Transverse colon (tissue), 4 donors: Measurements from ENCODE around the gene ZNF554. TPM values are rescaled to one million over a fixed set of nuclear protein-coding genes. Genes with fewer than 3 reads are reported as not detected.

Source experiments
- DNase-seq: peaks from one replicate; pipeline ENCODE4 v3.0.0-alpha.2; 2019
- H3K27ac ChIP-seq, 4 donors: fragments of 200-600 bp; sonication (generic); 2 replicates each; pipeline ENCODE4 v1.5.1; 2016 to 2018; ENCODE audit warnings: inconsistent platforms in 4 of 4
- H3K27me3 ChIP-seq: fragments of 200-600 bp; sonication (generic); 2 replicates; pipeline ENCODE4 v1.5.1; 2017; ENCODE audit warnings: inconsistent platforms
- H3K36me3 ChIP-seq, 4 donors: fragments of 200-600 bp; sonication (generic); 2 replicates each; pipeline ENCODE4 v1.5.1; 2017 to 2019; ENCODE audit warnings: inconsistent platforms in 4 of 4
- H3K4me1 ChIP-seq, 4 donors: fragments of 200-600 bp; sonication (generic); 2 replicates each; pipeline ENCODE4 v1.5.1; 2017 to 2020; ENCODE audit warnings: inconsistent platforms in 4 of 4
- H3K4me3 ChIP-seq, 4 donors: fragments of 200-600 bp; sonication (generic); 1 replicate in 1 of 4; 2 replicates in 3 of 4; pipeline versions ENCODE4 v1.5.1 to v1.6.1; 2017 to 2019; ENCODE audit warnings: inconsistent platforms in 4 of 4
- H3K9me3 ChIP-seq, 2 donors: fragments of 200-600 bp; sonication (generic); 2 replicates each; pipeline ENCODE4 v1.5.1; 2017 to 2019; ENCODE audit warnings: inconsistent platforms in 2 of 2
- EP300 ChIP-seq: sonication (generic); formaldehyde crosslinking; IDR thresholded peaks from one replicate; pipeline ENCODE4 v1.6.1; 2017; ENCODE audit warnings: antibody characterized with exemption, low read depth
- POLR2A ChIP-seq: fragments of 450-650 bp; IDR thresholded peaks from one replicate; pipeline ENCODE4 v1.6.1; 2016; ENCODE audit warnings: antibody characterized with exemption, mild to moderate bottlenecking, moderate library complexity
- POLR2AphosphoS5 ChIP-seq, 3 donors: sonication (generic); formaldehyde crosslinking; IDR thresholded peaks; one replicate each; pipeline ENCODE4 v1.6.1; 2016; ENCODE audit warnings: antibody characterized with exemption in 3 of 3
- WGBS, 2 donors: methylation state at CpG; one replicate each; pipeline ENCODE4 v1.1.5; 2018; ENCODE audit warnings: low coverage in 1 of 2; 5-methylcytosine and 5-hydroxymethylcytosine counted together
- in situ Hi-C, 4 donors: fragments of 200-750 bp; cut with MboI; loops; one replicate each; pipeline versions ENCODE4 v1.15.0 to v1.15.1; 2017; ENCODE audit warnings: low sequenced_read_pairs in 3 of 4, low pct_ligation_motif_present in 1 of 4, low pct_unique_long_range_greater_than_20kb in 1 of 4
- intact Hi-C: fragments of 100-400 bp; cut with DNase I; formaldehyde crosslinking; loops from one replicate; pipeline ENCODE4 v1.15.1; 2023; ENCODE audit warnings: low total_unique reads
- total RNA-seq, 4 donors: library from RNA; depleted of rRNA; stranded (reverse); fragments of >200 nt; gene quantifications; one replicate each; pipeline ENCODE4 v1.1.0, GENCODE V29; 2016
- TF ChIP-seq, protein P1 (sequence below), 5 experiments: fragments of 200-600 bp in 3 of 5; fragments of 450-650 bp in 2 of 5; sonication (generic) in 3 of 5; IDR thresholded peaks; 1 replicate in 2 of 5; 2 replicates in 3 of 5; pipeline ENCODE4 v1.5.1; 2016 to 2017; ENCODE audit warnings: antibody characterized with exemption in 5 of 5, inconsistent platforms in 3 of 5, mild to moderate bottlenecking in 2 of 5, moderate library complexity in 1 of 5

The ZNF554 gene
- total RNA-seq, 4 donors from 2014 or later = 0.75 to 10.2 (median 4.9) TPM

DNA sequence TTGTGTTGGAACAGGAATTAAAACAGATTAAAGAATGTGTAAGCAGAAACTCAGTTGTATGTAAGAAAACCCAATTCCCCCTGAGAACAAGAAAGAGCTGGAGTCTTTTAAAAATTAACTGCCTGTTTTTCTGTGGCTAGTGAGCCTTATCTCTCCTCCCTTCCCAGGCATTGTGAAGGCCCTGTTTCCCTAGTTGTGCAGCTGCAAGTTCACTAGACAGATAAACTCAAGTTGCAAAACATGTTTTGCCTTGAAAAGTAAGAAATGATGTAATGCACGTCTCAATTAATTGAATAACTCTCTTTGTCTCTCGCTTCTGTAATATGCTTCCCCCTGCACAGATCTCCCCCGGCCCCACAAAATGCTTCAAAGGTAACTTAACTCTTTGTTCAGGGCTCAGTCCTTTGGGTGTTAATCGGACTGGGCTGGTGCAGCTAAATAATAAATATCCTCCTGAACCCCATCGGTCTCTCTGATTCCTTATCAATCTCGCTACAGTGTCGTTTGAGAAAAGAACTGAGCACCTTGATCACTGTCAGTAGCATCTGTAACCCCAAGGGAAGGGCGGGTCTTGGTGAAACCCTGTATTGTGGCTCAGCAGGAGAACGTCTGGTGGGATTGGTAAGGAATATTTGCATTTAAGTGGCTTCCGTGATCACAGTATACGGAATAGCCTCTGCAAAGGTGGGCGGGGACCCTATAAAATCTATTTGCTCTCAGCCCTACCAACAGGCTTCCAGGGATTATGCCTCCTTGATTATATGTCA lies 45.8 kb downstream of the ZNF554 start:
- intact Hi-C loops = no loop called here
- in situ Hi-C loops = loop anchor here in 1 of 4 donors (5.0 kb wide), 1 partner anchor 213 kb away; no protein-coding TSS in a partner anchor
- no peaks in the 10 kb centered on the region for H3K9me3 ChIP-seq
- H3K4me1 ChIP-seq = no peaks in the 10 kb centered on the region
- TF ChIP-seq, protein P1, sequence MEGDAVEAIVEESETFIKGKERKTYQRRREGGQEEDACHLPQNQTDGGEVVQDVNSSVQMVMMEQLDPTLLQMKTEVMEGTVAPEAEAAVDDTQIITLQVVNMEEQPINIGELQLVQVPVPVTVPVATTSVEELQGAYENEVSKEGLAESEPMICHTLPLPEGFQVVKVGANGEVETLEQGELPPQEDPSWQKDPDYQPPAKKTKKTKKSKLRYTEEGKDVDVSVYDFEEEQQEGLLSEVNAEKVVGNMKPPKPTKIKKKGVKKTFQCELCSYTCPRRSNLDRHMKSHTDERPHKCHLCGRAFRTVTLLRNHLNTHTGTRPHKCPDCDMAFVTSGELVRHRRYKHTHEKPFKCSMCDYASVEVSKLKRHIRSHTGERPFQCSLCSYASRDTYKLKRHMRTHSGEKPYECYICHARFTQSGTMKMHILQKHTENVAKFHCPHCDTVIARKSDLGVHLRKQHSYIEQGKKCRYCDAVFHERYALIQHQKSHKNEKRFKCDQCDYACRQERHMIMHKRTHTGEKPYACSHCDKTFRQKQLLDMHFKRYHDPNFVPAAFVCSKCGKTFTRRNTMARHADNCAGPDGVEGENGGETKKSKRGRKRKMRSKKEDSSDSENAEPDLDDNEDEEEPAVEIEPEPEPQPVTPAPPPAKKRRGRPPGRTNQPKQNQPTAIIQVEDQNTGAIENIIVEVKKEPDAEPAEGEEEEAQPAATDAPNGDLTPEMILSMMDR (IDR thresholded peaks at IDR 0.05) = no peak
- TF ChIP-seq POLR2A (no peak), POLR2AphosphoS5 (IDR thresholded peaks at IDR 0.05) (no peak), EP300 (no peak)
- no peak overlapping the region for H3K4me3 ChIP-seq
- 54 to 58% methylated on average over 8 to 12 of the region's 12 CpGs for WGBS, 2 donors
- H3K27me3 ChIP-seq = no peaks in the 10 kb centered on the region
- no peak overlapping the region for H3K27ac ChIP-seq
- no peak for DNase-seq
- no peaks in the 10 kb centered on the region for H3K36me3 ChIP-seq

DNA sequence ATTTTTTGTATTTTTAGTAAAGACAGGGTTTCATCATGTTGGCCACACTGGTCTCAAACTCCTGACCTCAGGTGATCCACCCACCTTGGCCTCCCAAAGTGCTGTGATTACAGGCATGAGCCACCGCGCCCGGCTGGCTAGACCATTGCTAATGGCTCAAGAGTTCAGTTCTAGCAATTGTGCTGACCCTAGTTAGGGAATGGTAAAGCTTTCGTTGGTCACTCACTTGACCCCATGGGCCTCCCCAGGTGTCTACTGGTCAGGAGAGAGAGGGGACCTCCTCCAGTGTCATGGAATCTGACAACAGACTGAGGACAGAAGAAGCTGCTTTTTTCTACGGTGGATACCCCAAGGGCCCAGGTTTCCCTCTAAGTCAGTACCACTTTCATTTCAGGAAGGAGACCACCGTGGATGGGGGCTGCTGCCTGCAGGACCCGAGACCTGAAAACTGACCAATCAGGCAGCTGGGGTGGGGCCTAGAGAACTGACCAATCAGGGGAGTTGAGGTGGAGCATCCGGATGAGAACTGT lies 46.9 kb downstream of the ZNF554 start:
- DNase-seq = no peak
- Histone ChIP-seq H3K27ac (no peak overlapping the region), H3K4me3 (no peak overlapping the region), H3K27me3 (no peaks in the 10 kb centered on the region), H3K4me1 (no peaks in the 10 kb centered on the region), H3K9me3 (no peaks in the 10 kb centered on the region), H3K36me3 (no peaks in the 10 kb centered on the region)
- TF ChIP-seq POLR2AphosphoS5 (IDR thresholded peaks at IDR 0.05) (no peak), EP300 (no peak), POLR2A (no peak)
- TF ChIP-seq, protein P1 (IDR thresholded peaks at IDR 0.05) = no peak
- intact Hi-C loops (no loop called here), in situ Hi-C loops (loop anchor here in 1 of 4 donors (5.0 kb wide), 1 partner anchor 214 kb away; no protein-coding TSS in a partner anchor)
- 81 to 100% methylated on average over 1 to 8 of the region's 8 CpGs for WGBS, 2 donors

DNA sequence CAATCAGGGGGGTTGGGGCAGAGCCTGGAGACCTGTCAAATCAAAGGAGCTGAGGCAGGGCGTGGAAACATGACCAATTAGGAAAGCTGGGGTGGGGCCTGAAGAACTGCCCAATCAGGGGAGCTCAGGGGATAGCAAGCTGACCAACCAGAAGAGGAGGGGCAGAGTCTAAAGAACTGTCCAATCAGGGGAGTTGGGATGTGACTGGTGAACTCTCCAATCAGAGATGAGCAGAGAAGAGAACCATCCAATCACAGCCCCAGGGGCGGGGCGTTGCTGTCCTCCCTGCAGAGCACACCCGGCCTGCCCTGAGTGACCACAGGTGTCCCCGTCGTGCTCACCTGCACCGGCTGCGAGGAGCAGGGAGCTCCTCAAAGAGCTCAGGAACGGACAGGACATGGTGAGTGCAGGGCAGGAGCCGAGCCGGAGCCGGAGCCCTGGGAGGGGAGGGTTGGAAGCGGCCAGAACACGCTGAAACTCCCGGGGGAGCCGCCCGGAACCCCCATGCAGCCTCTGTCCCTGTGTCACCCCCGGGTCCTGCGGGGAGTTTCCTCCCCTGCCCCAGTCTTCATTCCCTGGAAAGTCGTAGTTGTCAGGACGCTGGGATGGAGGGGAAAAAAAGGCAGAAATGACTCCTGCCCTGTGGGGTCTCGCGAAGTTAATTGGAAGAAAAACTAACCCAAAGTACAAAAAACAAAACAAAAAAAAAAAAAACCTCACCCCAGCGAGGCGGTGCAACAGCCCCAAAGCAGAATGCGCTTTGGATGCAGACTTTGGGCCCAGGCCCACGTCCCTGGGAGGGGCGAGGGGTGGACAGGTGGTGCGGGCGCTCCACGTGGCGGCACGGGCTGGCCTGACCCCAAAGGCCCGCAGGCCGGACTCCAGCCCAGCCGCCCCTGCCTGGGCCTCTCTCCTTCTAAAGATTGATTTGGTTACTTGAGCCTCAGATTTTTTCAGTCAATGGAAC lies 47.6 kb downstream of the ZNF554 start, which contains the start of gene ZNF556:
TSS of gene ZNF556 (plus strand) at position 311 of the 967 bp plus-strand sequence. CDS start at position 398, 87 bp downstream.
- in situ Hi-C loops = loop anchor here in 1 of 4 donors (5.0 kb wide), 1 partner anchor 215 kb away; no protein-coding TSS in a partner anchor
- no peaks in the 10 kb centered on the region for H3K4me1 ChIP-seq
- intact Hi-C loops = no loop called here
- TF ChIP-seq POLR2A (no peak), EP300 (no peak), POLR2AphosphoS5 (IDR thresholded peaks at IDR 0.05) (no peak)
- TF ChIP-seq, protein P1 (IDR thresholded peaks at IDR 0.05) = no peak
- no peaks in the 10 kb centered on the region for H3K27me3 ChIP-seq
- no peak for DNase-seq
- H3K36me3 ChIP-seq = no peaks in the 10 kb centered on the region
- H3K4me3 ChIP-seq = no peak within 1 kb of the TSS
- H3K27ac ChIP-seq = no peak within 1 kb of the TSS
- H3K9me3 ChIP-seq = no peaks in the 10 kb centered on the region
- WGBS, 2 donors = 77 to 86% methylated on average over 16 to 35 of the region's 36 CpGs
